Testis (tissue), 2 donors: ENCODE results near the gene KRT36.

Experiments
- CTCF ChIP-seq, 3 experiments: fragments of 450-650 bp in 2 of 3; fragments of 200-600 bp in 1 of 3; sonication (generic) in 1 of 3; IDR thresholded peaks; one replicate each; pipeline ENCODE4 v1.5.1; 2016 to 2019; ENCODE audit warnings: antibody characterized with exemption in 3 of 3, mild to moderate bottlenecking in 2 of 3, moderate library complexity in 1 of 3
- POLR2A ChIP-seq: fragments of 450-650 bp; IDR thresholded peaks from one replicate; pipeline ENCODE4 v1.6.1; 2017; ENCODE audit warnings: antibody characterized with exemption, mild to moderate bottlenecking, moderate library complexity

GRCh38 chr17:41524261-41524660, 34.6 kb upstream of the KRT36 start:
- TF ChIP-seq CTCF (IDR thresholded peaks at IDR 0.05) (no peak), POLR2A (no peak)
